Measurements from ENCODE around the gene SRPK3.

SRPK3 gene

DNA sequence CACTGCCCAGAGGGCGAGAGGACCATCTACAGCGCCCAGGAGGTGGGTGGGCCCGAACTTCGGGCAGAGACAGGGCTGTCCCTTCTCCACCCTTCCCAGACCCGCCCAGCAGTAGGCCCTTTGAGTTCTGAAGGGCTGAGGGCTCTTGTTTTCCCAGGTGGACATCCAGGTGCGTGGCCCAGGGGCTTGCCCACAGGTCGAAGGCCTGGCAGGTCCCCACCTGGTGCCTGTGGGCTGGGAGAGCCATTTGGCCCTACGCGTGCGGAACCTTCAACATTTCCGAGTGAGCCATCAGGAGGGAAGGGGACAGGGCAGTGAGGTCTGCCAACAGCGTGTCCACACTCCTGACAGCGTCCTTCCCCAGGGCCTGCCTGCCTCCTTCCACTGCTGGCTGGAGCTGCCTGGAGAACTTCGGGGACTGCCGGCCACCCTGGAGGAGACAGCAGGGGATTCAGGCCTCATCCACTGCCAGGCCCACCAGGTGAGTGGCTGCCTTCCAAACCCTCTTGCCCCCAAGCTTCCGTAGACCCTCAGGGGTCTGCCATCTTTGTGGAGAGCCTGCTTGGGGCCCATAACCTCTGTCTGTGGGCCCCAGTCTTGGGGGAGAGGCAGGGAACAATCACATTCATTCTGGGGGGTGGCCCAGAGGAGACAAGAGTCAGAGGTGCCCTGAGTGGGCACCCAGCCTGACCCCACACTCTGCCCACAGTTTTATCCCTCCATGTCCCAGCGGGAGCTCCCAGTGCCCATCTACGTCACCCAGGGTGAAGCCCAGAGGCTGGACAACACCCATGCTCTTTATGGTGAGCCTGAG is 10.0 kb upstream of the SRPK3 start:
- DNase-seq (ENCODE audit: low spot score): no peak

GRCh38 chrX:153771415-153772315 is 9.2 kb upstream of the SRPK3 start:
- DNase-seq (ENCODE audit: low spot score): no peak

DNA sequence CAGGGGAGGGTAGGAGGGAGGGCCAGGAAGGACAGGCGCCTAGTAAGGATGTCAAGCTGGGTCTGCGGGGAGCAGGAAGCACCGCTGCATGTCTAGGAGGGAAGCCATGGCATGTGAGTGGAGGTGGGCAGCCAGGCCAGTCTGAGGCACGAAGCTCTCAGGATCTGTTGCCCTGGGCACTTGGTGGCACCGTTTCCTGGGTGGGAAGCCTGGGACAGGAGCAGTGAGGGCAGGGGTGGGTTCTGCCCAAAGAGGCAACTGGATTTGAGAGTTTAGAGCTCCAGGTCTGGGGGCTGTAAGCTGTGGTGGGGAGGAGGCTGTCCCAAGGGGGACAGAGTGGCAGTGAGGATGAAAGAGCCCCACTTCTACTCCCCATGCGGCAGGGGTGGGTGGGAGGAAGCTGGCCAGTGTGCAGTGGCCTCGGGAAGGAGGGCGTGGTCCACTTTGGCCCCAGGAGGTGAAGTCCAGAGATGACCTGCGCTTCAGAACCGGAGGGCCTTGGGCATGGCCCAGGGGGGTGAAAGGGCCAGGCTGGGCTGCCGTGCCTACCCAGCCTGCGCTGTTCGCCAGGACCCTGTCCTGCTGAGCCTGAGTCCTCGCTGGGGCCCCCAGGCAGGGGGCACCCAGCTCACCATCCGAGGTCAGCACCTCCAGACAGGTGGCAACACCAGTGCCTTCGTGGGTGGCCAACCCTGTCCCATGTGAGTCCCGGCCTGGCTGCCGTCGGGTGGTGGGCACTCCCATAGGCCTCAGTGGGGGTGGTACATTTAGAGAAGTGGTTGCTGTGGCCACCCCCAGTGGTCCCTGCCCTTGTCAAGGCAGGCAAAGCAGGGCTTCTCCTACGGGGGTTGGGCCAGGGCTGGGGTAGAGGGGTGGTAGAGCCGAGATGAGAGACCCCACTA is 8.3 kb upstream of the SRPK3 start:
- no peak for DNase-seq (ENCODE audit: low spot score)

GRCh38 chrX:153773218-153773611 is 7.6 kb upstream of the SRPK3 start:
- no peak for DNase-seq (ENCODE audit: low spot score)

- DNase-seq (ENCODE audit: low spot score): no peak
Measured at GRCh38 chrX:153773741-153774575, 6.9 kb upstream of the SRPK3 start.

DNA sequence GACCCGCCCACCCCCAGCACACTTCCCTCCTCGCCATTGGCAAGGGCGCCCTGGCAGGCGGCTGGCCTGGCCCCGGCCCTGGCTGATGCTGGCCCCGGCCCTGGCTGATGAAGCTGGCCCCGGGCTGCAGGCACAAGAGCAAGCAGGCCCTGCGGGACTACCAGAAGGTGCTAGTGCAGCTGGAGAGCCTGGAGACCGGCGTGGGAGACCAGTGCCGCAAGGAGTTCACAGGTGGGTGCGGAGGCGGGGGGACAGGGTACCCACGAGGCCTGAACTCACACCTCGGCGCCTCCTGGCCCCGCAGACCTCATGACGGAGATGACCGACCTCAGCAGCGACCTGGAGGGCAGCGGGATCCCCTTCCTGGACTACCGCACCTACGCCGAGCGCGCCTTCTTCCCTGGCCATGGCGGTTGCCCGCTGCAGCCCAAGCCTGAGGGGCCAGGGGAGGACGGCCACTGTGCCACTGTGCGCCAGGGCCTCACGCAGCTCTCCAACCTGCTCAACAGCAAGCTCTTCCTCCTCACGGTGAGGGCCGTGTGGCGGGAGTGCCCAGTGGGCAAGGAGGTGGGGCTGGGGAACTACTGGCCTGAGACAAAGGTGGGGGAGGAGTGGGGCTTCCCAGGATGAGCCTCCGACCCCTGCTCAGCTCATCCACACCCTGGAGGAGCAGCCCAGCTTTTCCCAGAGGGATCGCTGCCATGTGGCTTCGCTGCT is 6.1 kb upstream of the SRPK3 start:
- no peak for DNase-seq (ENCODE audit: low spot score)

DNA sequence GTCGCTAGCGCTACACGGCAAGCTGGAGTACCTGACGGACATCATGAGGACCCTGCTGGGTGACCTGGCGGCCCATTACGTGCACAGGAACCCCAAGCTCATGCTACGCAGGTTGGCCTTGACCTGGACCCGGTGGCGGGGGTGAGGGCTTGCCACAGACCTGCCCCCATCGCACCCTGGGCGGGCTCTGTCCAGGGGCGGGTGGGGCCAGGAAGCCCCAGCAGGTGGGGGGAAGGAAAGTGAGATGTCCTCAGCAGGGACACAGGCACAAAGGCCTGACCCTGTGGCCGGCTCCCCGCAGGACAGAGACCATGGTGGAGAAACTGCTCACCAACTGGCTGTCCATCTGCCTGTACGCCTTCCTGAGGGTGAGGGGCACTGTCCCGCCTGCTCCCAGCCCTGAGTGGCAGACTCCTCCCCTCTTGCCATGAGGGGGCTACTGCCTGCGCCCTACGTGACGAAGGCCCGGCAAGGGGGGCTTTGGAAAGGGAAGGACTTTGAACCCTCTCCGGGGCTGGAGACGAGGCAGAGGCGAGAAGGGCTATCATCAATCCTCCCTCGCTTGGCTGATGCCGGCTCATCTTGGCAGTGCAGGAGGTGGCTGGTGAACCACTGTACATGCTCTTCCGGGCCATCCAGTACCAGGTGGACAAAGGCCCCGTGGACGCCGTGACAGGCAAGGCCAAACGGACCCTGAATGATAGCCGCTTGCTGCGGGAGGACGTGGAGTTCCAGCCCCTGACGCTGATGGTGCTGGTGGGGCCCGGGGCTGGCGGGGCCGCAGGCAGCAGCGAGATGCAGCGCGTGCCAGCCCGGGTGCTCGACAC is 5.3 kb upstream of the SRPK3 start:
- DNase-seq (ENCODE audit: low spot score): no peak

DNA sequence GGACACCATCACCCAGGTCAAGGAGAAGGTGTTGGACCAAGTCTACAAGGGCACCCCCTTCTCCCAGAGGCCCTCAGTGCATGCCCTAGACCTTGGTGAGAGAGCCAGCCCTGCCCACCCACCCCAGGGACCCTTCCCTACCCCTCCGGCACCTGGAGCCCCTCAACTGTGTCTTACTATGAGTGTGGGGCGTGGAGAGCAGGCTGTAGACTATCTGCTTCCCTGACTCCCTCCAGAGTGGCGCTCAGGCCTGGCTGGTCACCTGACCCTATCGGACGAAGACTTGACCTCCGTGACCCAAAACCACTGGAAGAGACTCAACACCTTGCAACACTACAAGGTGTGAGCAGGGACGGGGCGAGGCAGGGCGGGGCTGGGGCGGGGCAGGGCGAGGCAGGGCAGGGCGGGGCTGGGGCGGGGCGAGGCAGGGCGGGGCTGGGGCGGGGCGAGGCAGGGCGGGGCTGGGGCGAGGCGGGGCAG is 4.7 kb upstream of the SRPK3 start:
- no peak for DNase-seq (ENCODE audit: low spot score)

DNA sequence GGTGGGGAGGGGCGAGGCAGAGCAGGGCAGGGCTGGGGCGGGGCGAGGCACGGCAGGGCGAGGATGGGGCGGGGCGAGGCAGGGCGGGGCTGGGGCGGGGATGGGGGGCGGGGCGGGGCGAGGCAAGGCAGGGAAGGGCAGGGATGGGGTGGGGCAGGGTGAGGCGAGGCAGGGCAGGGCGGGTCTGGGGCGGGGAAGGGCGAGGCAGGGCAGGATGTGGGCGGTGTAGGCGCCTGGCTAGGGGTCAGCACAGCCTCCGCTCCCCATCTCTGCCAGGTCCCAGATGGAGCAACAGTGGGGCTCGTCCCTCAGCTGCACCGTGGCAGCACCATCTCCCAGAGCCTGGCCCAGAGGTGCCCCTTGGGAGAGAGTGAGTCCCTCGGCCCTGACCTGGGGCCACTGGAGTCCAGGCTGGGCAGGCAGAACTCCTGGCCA is 4.2 kb upstream of the SRPK3 start:
- no peak for DNase-seq (ENCODE audit: low spot score)

DNA sequence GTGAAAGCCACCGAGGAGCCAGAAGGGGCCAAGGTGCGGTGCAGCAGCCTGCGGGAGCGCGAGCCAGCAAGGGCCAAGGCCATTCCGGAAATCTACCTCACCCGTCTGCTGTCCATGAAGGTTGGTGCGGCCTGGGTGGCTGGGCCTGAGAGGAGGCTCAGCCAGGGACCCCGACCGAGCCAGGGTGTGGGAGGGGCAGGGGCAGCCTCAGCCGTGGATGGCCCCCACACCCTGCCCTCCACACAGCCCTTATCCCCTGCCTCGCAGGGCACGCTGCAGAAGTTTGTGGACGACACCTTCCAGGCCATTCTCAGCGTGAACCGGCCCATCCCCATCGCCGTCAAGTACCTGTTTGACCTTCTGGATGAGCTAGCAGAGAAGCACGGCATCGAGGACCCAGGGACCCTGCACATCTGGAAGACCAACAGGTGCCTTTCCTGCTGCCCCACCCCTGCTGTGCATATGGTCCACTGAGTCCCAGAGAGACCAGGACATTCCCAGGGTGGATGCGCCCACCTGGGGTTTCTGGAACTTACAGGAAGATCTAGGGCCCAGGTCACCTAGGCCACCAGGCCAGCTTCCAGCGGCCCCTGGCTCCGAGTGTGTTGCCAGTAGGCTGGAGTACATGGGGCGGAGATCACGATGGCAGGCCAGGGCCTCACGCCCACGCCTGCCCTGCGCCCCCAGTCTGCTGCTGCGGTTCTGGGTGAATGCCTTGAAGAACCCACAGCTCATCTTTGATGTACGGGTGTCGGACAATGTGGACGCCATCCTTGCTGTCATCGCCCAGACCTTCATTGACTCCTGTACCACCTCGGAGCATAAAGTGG is 3.4 kb upstream of the SRPK3 start:
- DNase-seq (ENCODE audit: low spot score): no peak

GRCh38 chrX:153778181-153778580 is 2.7 kb upstream of the SRPK3 start:
- DNase-seq (ENCODE audit: low spot score): no peak

- no peak for DNase-seq (ENCODE audit: low spot score)
Measured at GRCh38 chrX:153778684-153779101, 2.1 kb upstream of the SRPK3 start.

DNA sequence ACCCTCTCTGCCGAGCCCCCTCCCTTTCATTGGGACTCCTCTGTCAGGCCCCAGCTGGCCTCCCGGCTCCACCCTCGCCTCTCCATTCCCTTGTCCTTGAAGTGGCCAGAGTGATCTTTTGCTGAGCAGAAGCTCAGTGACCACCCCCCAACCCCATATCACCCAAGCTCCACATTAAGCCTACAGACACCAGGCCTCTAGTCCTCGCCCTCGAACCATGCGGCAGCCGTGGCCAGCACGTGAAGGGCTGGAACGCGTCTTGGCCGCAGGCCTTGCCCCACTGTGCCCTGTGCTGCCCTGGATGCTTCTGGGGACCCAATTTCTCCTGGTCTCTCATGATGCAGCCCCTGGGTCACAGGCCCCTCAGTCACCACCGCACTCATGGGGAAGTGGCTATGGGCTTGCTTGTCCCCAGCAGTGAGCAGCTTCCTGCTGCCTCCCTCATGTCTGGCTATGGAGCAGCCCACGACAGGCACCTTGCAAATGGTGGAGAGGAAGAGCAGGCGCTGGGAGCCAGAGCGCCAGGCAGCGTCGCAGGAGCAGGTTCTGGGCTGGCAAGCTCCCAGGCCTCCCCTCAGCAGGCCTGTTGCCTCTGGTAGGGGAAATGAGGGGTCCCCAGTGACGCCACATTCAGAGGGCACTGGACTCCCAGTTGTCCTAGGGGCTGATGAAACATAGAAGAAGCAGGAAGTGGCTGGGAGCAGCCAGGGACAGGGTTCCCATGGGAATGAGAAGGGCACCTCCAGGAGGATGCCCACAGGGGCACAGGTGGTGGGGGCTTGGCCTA is 757 bp upstream of the SRPK3 start:
- no peak for DNase-seq (ENCODE audit: low spot score)

GRCh38 chrX:153781428-153782047 is 697 bp downstream of the SRPK3 start:
- no peak for DNase-seq (ENCODE audit: low spot score)

- no peak for DNase-seq (ENCODE audit: low spot score)
Measured at GRCh38 chrX:153782313-153782712, 1.5 kb downstream of the SRPK3 start.

DNA sequence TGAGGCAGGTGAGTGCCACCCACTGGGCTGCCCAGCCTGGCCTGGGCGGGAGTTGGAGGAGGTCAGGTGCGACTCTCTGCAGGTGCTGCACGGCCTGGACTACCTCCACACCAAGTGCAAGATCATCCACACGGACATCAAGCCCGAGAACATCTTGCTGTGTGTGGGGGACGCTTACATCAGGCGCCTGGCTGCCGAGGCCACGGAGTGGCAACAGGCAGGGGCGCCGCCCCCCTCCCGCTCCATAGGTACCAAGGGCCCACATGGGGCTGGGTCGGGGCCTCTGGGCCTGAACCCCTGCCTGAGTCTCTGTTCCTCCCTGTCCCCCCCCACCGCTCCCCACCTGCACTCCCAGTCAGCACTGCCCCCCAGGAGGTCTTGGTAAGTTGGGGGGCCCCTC is 2.0 kb downstream of the SRPK3 start:
- no peak for DNase-seq (ENCODE audit: low spot score)

- no peak for DNase-seq (ENCODE audit: low spot score)
Measured at GRCh38 chrX:153783378-153784013, 2.7 kb downstream of the SRPK3 start.

Measured in CD4-positive, alpha-beta T cell treated with Interleukin-2 at 100 ng/mL for 4 hours (primary cell).